ENCODE measurements around the gene TLR6.

Gene TLR6

DNA sequence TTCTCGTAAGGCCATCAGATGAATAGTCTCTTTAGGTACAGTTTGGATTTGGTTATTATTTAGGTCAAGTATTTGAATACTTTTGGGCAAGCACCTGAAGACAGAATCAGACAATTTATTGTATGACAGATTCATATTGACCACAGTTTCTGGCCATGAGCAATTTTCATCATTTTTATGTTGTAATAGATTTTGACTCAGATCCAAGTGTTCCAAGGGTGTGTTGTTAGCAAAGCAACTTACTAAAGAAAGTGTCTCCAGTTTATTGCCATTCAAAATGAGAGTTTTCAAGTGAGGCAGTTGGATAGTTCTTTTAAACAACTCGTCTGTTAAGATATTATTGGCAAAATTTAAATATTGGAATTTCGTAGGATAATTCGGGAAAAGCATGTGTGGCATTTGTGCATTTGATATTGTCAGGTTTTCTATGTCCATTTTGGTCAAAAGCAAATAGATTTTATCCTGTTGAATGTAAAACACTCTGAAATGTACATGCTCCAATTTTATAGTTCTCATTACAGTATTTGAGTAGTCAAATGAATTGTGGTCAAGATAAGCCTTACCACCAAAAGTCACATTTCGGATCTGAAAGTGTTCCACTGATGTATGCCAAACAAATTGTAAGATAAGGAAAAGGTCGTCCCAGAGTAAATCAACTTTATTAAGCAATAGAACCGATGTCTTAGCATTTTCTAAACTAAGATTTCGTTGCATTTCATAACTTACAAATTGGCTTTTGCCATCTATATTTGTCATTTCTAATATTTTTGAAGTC lies 82.2 kb downstream of the TLR6 start:
- TF ChIP-seq, protein P1, sequence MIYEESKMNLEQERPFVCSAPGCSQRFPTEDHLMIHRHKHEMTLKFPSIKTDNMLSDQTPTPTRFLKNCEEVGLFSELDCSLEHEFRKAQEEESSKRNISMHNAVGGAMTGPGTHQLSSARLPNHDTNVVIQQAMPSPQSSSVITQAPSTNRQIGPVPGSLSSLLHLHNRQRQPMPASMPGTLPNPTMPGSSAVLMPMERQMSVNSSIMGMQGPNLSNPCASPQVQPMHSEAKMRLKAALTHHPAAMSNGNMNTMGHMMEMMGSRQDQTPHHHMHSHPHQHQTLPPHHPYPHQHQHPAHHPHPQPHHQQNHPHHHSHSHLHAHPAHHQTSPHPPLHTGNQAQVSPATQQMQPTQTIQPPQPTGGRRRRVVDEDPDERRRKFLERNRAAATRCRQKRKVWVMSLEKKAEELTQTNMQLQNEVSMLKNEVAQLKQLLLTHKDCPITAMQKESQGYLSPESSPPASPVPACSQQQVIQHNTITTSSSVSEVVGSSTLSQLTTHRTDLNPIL (CRISPR knock-in tag; IDR thresholded peaks at IDR 0.05; ENCODE audit: low read depth), result no peak
- TF ChIP-seq, protein P2, sequence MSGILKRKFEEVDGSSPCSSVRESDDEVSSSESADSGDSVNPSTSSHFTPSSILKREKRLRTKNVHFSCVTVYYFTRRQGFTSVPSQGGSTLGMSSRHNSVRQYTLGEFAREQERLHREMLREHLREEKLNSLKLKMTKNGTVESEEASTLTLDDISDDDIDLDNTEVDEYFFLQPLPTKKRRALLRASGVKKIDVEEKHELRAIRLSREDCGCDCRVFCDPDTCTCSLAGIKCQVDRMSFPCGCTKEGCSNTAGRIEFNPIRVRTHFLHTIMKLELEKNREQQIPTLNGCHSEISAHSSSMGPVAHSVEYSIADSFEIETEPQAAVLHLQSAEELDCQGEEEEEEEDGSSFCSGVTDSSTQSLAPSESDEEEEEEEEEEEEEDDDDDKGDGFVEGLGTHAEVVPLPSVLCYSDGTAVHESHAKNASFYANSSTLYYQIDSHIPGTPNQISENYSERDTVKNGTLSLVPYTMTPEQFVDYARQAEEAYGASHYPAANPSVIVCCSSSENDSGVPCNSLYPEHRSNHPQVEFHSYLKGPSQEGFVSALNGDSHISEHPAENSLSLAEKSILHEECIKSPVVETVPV (CRISPR knock-in tag; IDR thresholded peaks at IDR 0.05), result no peak
- TF ChIP-seq ZFP30 (CRISPR knock-in tag; IDR thresholded peaks at IDR 0.05) (no peak), SNAI2 (CRISPR knock-in tag; IDR thresholded peaks at IDR 0.05) (no peak), ESRRG (CRISPR knock-in tag; IDR thresholded peaks at IDR 0.05) (no peak), CSDC2 (CRISPR knock-in tag; IDR thresholded peaks at IDR 0.05) (no peak), BACH2 (CRISPR knock-in tag; IDR thresholded peaks at IDR 0.05; ENCODE audit: borderline replicate concordance) (no peak), TOX (CRISPR knock-in tag; IDR thresholded peaks at IDR 0.05; ENCODE audit: borderline replicate concordance) (no peak)
- TF ChIP-seq, protein P3, sequence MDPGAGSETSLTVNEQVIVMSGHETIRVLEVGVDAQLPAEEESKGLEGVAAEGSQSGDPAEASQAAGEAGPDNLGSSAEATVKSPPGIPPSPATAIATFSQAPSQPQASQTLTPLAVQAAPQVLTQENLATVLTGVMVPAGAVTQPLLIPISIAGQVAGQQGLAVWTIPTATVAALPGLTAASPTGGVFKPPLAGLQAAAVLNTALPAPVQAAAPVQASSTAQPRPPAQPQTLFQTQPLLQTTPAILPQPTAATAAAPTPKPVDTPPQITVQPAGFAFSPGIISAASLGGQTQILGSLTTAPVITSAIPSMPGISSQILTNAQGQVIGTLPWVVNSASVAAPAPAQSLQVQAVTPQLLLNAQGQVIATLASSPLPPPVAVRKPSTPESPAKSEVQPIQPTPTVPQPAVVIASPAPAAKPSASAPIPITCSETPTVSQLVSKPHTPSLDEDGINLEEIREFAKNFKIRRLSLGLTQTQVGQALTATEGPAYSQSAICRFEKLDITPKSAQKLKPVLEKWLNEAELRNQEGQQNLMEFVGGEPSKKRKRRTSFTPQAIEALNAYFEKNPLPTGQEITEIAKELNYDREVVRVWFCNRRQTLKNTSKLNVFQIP (CRISPR knock-in tag; IDR thresholded peaks at IDR 0.05; ENCODE audit: borderline replicate concordance, low read depth), result no peak
- no peak for ATAC-seq

Data from SK-N-SH treated with all-trans-retinoic acid at 6 μM for 48 hours (cell line).